HL-60/S4 (cell line): ENCODE data around the gene KLHL28.

ENCODE experiments used
- in situ Hi-C: fragments of 300-500 bp; cut with MboI; formaldehyde crosslinking; loops from 2 replicates; pipeline ENCODE4 v1.14.3; 2022; ENCODE audit warnings: low sequenced_read_pairs

The KLHL28 gene

GRCh38 chr14:44961554-44962333, at the start of gene KLHL28, which contains the start of gene TOGARAM1:
Gene KLHL28, minus strand, starts transcription at chr14:44961947. Its CDS starts 16,019 bp downstream, at chr14:44945928.
Gene TOGARAM1, plus strand, starts transcription at chr14:44962190. Its CDS starts 232 bp downstream, at chr14:44962422.
- in situ Hi-C loops: no loop called here

- in situ Hi-C loops: no loop called here
Measured at GRCh38 chr14:45003924-45004323, 42.2 kb upstream of the KLHL28 start.

GRCh38 chr14:44995770-44996294, 34.1 kb upstream of the KLHL28 start:
- in situ Hi-C loops: no loop called here

GRCh38 chr14:44995196-44995595, 33.4 kb upstream of the KLHL28 start:
- in situ Hi-C loops: no loop called here

GRCh38 chr14:44990533-44990932, 28.8 kb upstream of the KLHL28 start:
- in situ Hi-C loops: no loop called here

GRCh38 chr14:44989497-44990440, 28.0 kb upstream of the KLHL28 start:
- in situ Hi-C loops: no loop called here

- in situ Hi-C loops: no loop called here
Measured at GRCh38 chr14:44988694-44989093, 26.9 kb upstream of the KLHL28 start.

- in situ Hi-C loops: no loop called here
Measured at GRCh38 chr14:44982594-44982993, 20.8 kb upstream of the KLHL28 start.

GRCh38 chr14:44981198-44981597, 19.5 kb upstream of the KLHL28 start:
- in situ Hi-C loops: no loop called here

GRCh38 chr14:44979740-44980356, 18.1 kb upstream of the KLHL28 start:
- in situ Hi-C loops: no loop called here

- in situ Hi-C loops: no loop called here
Measured at GRCh38 chr14:44979273-44979672, 17.5 kb upstream of the KLHL28 start.

- in situ Hi-C loops: no loop called here
Measured at GRCh38 chr14:44971459-44971858, 9.7 kb upstream of the KLHL28 start.

GRCh38 chr14:44970907-44971306, 9.2 kb upstream of the KLHL28 start:
- in situ Hi-C loops: no loop called here

- in situ Hi-C loops: no loop called here
Measured at GRCh38 chr14:44968714-44969113, 7.0 kb upstream of the KLHL28 start.

GRCh38 chr14:44966601-44967336, 5.0 kb upstream of the KLHL28 start:
- in situ Hi-C loops: no loop called here

GRCh38 chr14:44963775-44964380, 2.1 kb upstream of the KLHL28 start:
- in situ Hi-C loops: no loop called here

GRCh38 chr14:44963044-44963528, 1.3 kb upstream of the KLHL28 start:
- in situ Hi-C loops: no loop called here

GRCh38 chr14:44962334-44963043, 742 bp upstream of the KLHL28 start:
- in situ Hi-C loops: no loop called here

- in situ Hi-C loops: no loop called here
Measured at GRCh38 chr14:44961151-44961553, 595 bp downstream of the KLHL28 start.
